Endometrium (tissue), 2 donors: Measurements from ENCODE around the gene CMTM5.

Experiments used
- FAIRE-seq: peaks from 2 replicates; lab custom pipeline; 2012; peaks lifted over from hg19 to GRCh38; lab: Jason Lieb, UNC
- donor health status: control.
- donor health status: control.

Gene CMTM5

GRCh38 chr14:23376482-23377197, at the start of gene CMTM5:
Gene CMTM5 (plus strand): TSS chr14:23377046. CDS start chr14:23377252, 206 bp downstream.
- FAIRE-seq: no peak

- FAIRE-seq: peak; percentile 54
Measured at GRCh38 chr14:23327947-23328744, 48.7 kb upstream of the CMTM5 start.

GRCh38 chr14:23335623-23336022, 41.2 kb upstream of the CMTM5 start:
- no peak for FAIRE-seq

GRCh38 chr14:23339506-23340268, 37.2 kb upstream of the CMTM5 start:
- no peak for FAIRE-seq

GRCh38 chr14:23344481-23344880, 32.4 kb upstream of the CMTM5 start:
- FAIRE-seq: no peak

- FAIRE-seq: no peak
Measured at GRCh38 chr14:23345987-23346692, 30.7 kb upstream of the CMTM5 start.

- no peak for FAIRE-seq
Measured at GRCh38 chr14:23346693-23347405, 30.0 kb upstream of the CMTM5 start.

GRCh38 chr14:23347406-23348296, 29.2 kb upstream of the CMTM5 start:
- no peak for FAIRE-seq

- no peak for FAIRE-seq
Measured at GRCh38 chr14:23348297-23348655, 28.6 kb upstream of the CMTM5 start.

GRCh38 chr14:23349156-23349845, 27.5 kb upstream of the CMTM5 start:
- FAIRE-seq: no peak

GRCh38 chr14:23351681-23352505, 25.0 kb upstream of the CMTM5 start:
- FAIRE-seq: no peak

GRCh38 chr14:23352506-23353432, 24.1 kb upstream of the CMTM5 start, which contains the start of gene SLC22A17:
Gene SLC22A17 (minus strand): TSS chr14:23352887.
- FAIRE-seq: no peak

- FAIRE-seq: no peak
Measured at GRCh38 chr14:23353433-23353780, 23.4 kb upstream of the CMTM5 start.

- FAIRE-seq: no peak
Measured at GRCh38 chr14:23354990-23355389, 21.9 kb upstream of the CMTM5 start.

GRCh38 chr14:23355871-23356435, 20.9 kb upstream of the CMTM5 start:
- FAIRE-seq: no peak

GRCh38 chr14:23356662-23357061, 20.2 kb upstream of the CMTM5 start:
- no peak for FAIRE-seq

- FAIRE-seq: no peak
Measured at GRCh38 chr14:23357261-23357660, 19.6 kb upstream of the CMTM5 start.
